Stimulated activated naive CD8-positive, alpha-beta T cell treated with anti-CD3 and anti-CD28 coated beads, Interleukin-15, amount 100 ng/mL, for 72 hours (primary cell): ENCODE measurements around the gene GEMIN2.
A peak's percentile ranks its signal among the peaks of the same experiment; 100 is the strongest.
"Not testable (repeated sequence)": the region's sequence is repeated elsewhere in the genome, so short reads cannot be mapped to it uniquely, and the experiment has no call there.

ENCODE experiments used
- ATAC-seq: fragments of 150-1000 bp; cut with Tn5 transposase; 2 replicates; pipeline ENCODE4 v1.10.0; 2021; ENCODE audit warnings: mild to moderate bottlenecking, moderate library complexity
- DNase-seq, 2 donors: peaks; one replicate each; pipeline ENCODE4 v3.0.0; 2021 to 2022
- H3K27ac Mint-ChIP-seq, 2 donors: one replicate each; pipeline ENCODE4 v1.8.0; 2022; ENCODE audit warnings: mild to moderate bottlenecking in 2 of 2, mixed read lengths in 2 of 2, moderate library complexity in 2 of 2
- H3K27me3 Mint-ChIP-seq: one replicate; pipeline ENCODE4 v1.8.0; 2022; ENCODE audit warnings: mixed read lengths
- H3K4me1 Mint-ChIP-seq: one replicate; pipeline ENCODE4 v1.8.0; 2022; ENCODE audit warnings: mild to moderate bottlenecking, mixed read lengths
- H3K4me3 Mint-ChIP-seq, 2 donors: one replicate each; pipeline ENCODE4 v1.8.0; 2022; ENCODE audit warnings: mild to moderate bottlenecking in 2 of 2, mixed read lengths in 2 of 2, moderate library complexity in 1 of 2
- H3K9me3 Mint-ChIP-seq, 2 donors: one replicate each; pipeline ENCODE4 v1.8.0; 2022; ENCODE audit warnings: mixed read lengths in 2 of 2

Gene GEMIN2

GRCh38 chr14:39114073-39114838, at the start of gene GEMIN2:
GEMIN2 (plus strand) TSS chr14:39114323; CDS start chr14:39114339, 16 bp downstream.
- Mint-ChIP-seq H3K4me3 (peak within 1 kb of the TSS; percentile 94), H3K27me3 (no peaks in the 10 kb centered on the region)

GRCh38 chr14:39069169-39069805, 44.8 kb upstream of the GEMIN2 start:
- H3K4me3 Mint-ChIP-seq, ATAC-seq, H3K9me3 Mint-ChIP-seq, H3K27me3 Mint-ChIP-seq, H3K4me1 Mint-ChIP-seq, DNase-seq, H3K27ac Mint-ChIP-seq: not testable (repeated sequence)

More at GRCh38 chr14:39114073-39114838, at the start of gene GEMIN2:
- peak; percentile 99 for ATAC-seq
- Mint-ChIP-seq H3K27ac (peak within 1 kb of the TSS; percentile 95 to 96), H3K9me3 (no peaks in the 10 kb centered on the region), H3K4me1 (peaks cover 19% of the 10 kb centered on the region)
- peak; percentile 93 to 95 for DNase-seq

GRCh38 chr14:39069923-39070322, 44.2 kb upstream of the GEMIN2 start:
- H3K27me3 Mint-ChIP-seq: no peaks in the 10 kb centered on the region
- H3K9me3 Mint-ChIP-seq: no peaks in the 10 kb centered on the region
- no peak overlapping the region for H3K27ac Mint-ChIP-seq

GRCh38 chr14:39071096-39071495, 43.0 kb upstream of the GEMIN2 start:
- no peaks in the 10 kb centered on the region for H3K9me3 Mint-ChIP-seq
- no peaks in the 10 kb centered on the region for H3K4me1 Mint-ChIP-seq
- no peak overlapping the region for H3K27ac Mint-ChIP-seq
- no peak for ATAC-seq
- no peak for DNase-seq
- H3K27me3 Mint-ChIP-seq: no peaks in the 10 kb centered on the region
- H3K4me3 Mint-ChIP-seq: no peak overlapping the region

More at GRCh38 chr14:39069923-39070322, 44.2 kb upstream of the GEMIN2 start:
- no peak for ATAC-seq
- DNase-seq: no peak
- H3K4me1 Mint-ChIP-seq: no peaks in the 10 kb centered on the region
- H3K4me3 Mint-ChIP-seq: no peak overlapping the region

- DNase-seq: no peak
- H3K27ac Mint-ChIP-seq: peak overlapping the region in 1 of 2 donors; percentile 42
- H3K4me3 Mint-ChIP-seq: no peak overlapping the region
- H3K27me3 Mint-ChIP-seq: no peaks in the 10 kb centered on the region
- no peaks in the 10 kb centered on the region for H3K9me3 Mint-ChIP-seq
- no peak for ATAC-seq
- H3K4me1 Mint-ChIP-seq: peaks cover 5% of the 10 kb centered on the region
Observed at GRCh38 chr14:39080886-39081285, 33.2 kb upstream of the GEMIN2 start.

GRCh38 chr14:39083127-39083526, 31.0 kb upstream of the GEMIN2 start:
- H3K27me3 Mint-ChIP-seq: no peaks in the 10 kb centered on the region
- H3K4me3 Mint-ChIP-seq: no peak overlapping the region
- DNase-seq (no peak), ATAC-seq (no peak)
- H3K27ac Mint-ChIP-seq: no peak overlapping the region
- no peaks in the 10 kb centered on the region for H3K9me3 Mint-ChIP-seq
- H3K4me1 Mint-ChIP-seq: peaks cover 8% of the 10 kb centered on the region

GRCh38 chr14:39085933-39086332, 28.2 kb upstream of the GEMIN2 start:
- Mint-ChIP-seq H3K4me1 (peaks cover 5% of the 10 kb centered on the region), H3K9me3 (no peaks in the 10 kb centered on the region), H3K27ac (no peak overlapping the region), H3K27me3 (no peaks in the 10 kb centered on the region), H3K4me3 (no peak overlapping the region)
- DNase-seq (no peak), ATAC-seq (no peak)

GRCh38 chr14:39087493-39087892, 26.6 kb upstream of the GEMIN2 start:
- Mint-ChIP-seq H3K4me1 (peaks cover 16% of the 10 kb centered on the region), H3K27me3 (no peaks in the 10 kb centered on the region), H3K27ac (no peak overlapping the region), H3K9me3 (no peaks in the 10 kb centered on the region), H3K4me3 (no peak overlapping the region)
- DNase-seq: no peak
- ATAC-seq: no peak

- no peaks in the 10 kb centered on the region for H3K9me3 Mint-ChIP-seq
- no peaks in the 10 kb centered on the region for H3K27me3 Mint-ChIP-seq
- no peak for DNase-seq
- H3K4me3 Mint-ChIP-seq: no peak overlapping the region
- ATAC-seq: no peak
- H3K4me1 Mint-ChIP-seq: peaks cover 28% of the 10 kb centered on the region
- H3K27ac Mint-ChIP-seq: peak overlapping the region in 1 of 2 donors; percentile 35
Observed at GRCh38 chr14:39090548-39091111, 23.5 kb upstream of the GEMIN2 start.

- H3K4me3 Mint-ChIP-seq: no peak overlapping the region
- DNase-seq: no peak
- no peak for ATAC-seq
- no peaks in the 10 kb centered on the region for H3K9me3 Mint-ChIP-seq
- no peaks in the 10 kb centered on the region for H3K27me3 Mint-ChIP-seq
- H3K27ac Mint-ChIP-seq: no peak overlapping the region
- H3K4me1 Mint-ChIP-seq: peaks cover 28% of the 10 kb centered on the region
Observed at GRCh38 chr14:39091716-39092115, 22.4 kb upstream of the GEMIN2 start.

GRCh38 chr14:39094515-39094914, 19.6 kb upstream of the GEMIN2 start:
- ATAC-seq (no peak), DNase-seq (no peak)
- Mint-ChIP-seq H3K27me3 (no peaks in the 10 kb centered on the region), H3K4me1 (peaks cover 42% of the 10 kb centered on the region), H3K9me3 (no peaks in the 10 kb centered on the region), H3K4me3 (no peak overlapping the region), H3K27ac (no peak overlapping the region)

GRCh38 chr14:39097159-39097558, 17.0 kb upstream of the GEMIN2 start:
- peak in 1 of 2 donors; percentile 18 for DNase-seq
- H3K4me1 Mint-ChIP-seq: peaks cover 60% of the 10 kb centered on the region
- peak overlapping the region in 1 of 2 donors; percentile 74 for H3K27ac Mint-ChIP-seq
- peak; percentile 98 for ATAC-seq
- H3K9me3 Mint-ChIP-seq: no peaks in the 10 kb centered on the region
- H3K27me3 Mint-ChIP-seq: no peaks in the 10 kb centered on the region
- H3K4me3 Mint-ChIP-seq: peak overlapping the region; percentile 51 to 68

- not testable (repeated sequence) for ATAC-seq, H3K9me3 Mint-ChIP-seq, H3K4me3 Mint-ChIP-seq, H3K27me3 Mint-ChIP-seq, H3K27ac Mint-ChIP-seq, DNase-seq
- peaks cover 65% of the 10 kb centered on the region for H3K4me1 Mint-ChIP-seq
Observed at GRCh38 chr14:39099215-39099614, 14.9 kb upstream of the GEMIN2 start.

GRCh38 chr14:39099748-39100147, 14.4 kb upstream of the GEMIN2 start:
- Mint-ChIP-seq H3K27me3 (no peaks in the 10 kb centered on the region), H3K4me3 (peak overlapping the region; percentile 0 to 5), H3K27ac (no peak overlapping the region), H3K4me1 (peaks cover 65% of the 10 kb centered on the region), H3K9me3 (no peaks in the 10 kb centered on the region)
- ATAC-seq (no peak), DNase-seq (no peak)

GRCh38 chr14:39102265-39102968, 11.7 kb upstream of the GEMIN2 start:
- no peak for DNase-seq
- Mint-ChIP-seq H3K27ac (peak overlapping the region; percentile 90 to 93), H3K27me3 (no peaks in the 10 kb centered on the region), H3K4me3 (peak overlapping the region; percentile 83 to 99), H3K4me1 (peaks cover 61% of the 10 kb centered on the region), H3K9me3 (no peaks in the 10 kb centered on the region)
- ATAC-seq: no peak
